NCI-H82 (cell line): ENCODE results near the gene LRP1B.
"Not testable (repeated sequence)": the region's sequence is repeated elsewhere in the genome, so short reads cannot be mapped to it uniquely, and the experiment has no call there.

ENCODE experiments used
- DNase-seq: peaks from one replicate; lab custom pipeline; 2025; lab: John Stamatoyannopoulos, UW

The LRP1B gene

DNA sequence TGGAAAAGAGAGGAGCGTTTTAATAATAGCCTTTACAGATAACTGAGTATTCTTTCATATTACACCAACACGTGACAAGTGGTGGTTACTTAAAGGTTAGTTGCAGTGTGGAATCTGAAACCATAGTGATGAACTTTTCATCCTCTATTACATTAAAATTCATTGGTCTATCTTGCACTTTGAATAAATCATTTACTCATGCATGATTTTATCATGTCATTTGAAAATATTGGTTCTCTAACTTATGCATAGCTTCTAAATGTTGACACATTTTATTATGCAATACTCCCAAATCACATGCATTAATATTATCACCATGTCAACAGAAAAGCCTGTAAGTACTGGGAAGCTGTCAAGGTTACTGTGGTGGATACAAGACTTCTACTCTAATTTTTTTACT, 1432.2 kb downstream of the LRP1B start:
- no peak for DNase-seq

DNA sequence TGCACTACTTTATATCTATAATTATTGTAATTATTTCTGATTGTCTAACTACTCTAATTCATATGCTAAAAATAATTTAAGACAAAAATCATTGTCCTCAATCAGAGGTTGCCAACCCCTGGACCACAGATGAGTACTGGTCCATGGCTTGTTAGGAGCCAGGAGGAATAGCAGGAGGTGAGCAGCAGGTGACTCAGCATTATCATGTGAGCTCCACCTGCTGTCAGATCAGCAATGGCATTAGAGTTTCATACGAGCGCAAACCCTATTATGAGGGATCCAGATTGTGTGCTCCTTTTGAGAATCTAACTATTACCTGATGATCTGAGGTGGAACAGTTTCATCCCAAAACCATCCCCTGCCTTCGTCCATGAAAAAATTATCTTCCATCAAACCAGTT, 1434.4 kb downstream of the LRP1B start:
- peak; percentile 6 for DNase-seq

DNA sequence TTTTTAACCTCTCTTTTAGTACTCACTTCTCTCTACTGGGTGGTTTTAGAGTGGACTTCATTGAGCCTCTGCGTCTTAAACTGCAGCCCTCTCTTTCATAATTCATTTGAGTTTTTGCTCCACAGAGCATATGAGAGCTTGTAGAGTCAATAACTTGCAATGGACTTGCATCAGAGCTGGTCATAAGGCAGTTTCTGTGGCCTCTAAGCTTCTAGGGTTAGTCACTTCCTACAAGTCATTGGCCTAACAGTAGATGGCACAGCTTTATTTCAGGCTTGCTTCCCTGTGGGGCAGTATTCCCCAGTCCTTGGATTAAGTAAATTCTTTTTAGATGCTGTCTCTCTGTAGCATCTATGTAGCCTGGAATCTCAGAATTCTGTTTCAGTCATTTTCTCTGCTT, 1435.7 kb downstream of the LRP1B start:
- DNase-seq, result peak; percentile 7

DNA sequence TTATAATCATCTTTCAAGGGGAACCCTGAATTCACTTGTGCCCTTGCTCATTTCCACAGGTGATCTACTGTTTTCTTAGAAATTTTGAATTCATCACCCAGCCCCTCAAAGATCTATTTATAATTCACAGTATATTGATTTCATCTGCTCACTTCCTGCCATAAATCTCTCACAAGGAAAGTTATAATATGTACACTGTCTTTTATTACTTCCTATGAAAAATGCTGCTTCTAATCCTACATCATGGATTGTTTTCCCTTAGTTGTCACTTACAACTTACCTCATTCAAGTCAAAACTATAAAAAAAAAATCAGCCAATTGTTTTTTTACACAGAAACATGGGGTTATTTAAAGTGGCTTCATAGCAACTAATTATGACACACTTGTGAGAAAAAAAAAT, 1443.0 kb downstream of the LRP1B start:
- DNase-seq, result no peak

DNA sequence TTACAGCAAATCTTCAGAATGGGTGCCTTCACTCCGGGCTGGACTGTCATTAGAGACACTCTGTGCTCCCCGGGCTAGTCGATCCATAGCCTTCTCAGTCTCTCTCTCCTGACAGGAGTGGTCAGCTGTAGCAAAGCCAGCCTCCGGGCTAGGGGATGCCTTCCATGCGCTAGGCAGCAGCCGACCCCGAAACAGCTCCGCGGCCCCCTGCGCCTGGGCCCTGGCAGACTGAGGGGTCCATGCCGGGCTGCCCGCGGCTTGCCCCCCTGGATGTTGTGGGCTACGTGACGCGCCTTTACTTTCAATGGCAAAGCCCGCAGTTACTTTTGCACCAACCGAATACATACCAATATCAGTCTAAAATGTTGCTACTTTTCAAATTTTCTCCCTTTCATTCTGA, 1447.2 kb downstream of the LRP1B start:
- no peak for DNase-seq

DNA sequence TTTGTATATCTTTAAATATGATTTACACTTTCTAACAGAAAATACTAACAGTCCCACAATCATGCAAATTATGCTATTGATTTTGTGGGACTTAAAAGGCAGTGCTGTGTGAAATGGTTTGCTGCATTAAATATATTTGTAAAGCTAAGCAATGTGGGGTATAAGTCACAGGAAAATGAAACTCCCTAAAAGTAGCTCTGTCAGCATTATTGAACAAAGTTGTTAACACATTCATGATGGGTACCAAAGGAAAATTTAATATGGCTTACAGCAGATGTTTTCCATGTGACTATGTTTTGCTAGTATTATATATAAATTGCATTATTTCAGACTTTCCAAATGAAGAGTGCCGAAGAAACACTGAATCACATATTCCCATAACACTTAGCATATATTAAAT, 1450.0 kb downstream of the LRP1B start:
- DNase-seq, result no peak

DNA sequence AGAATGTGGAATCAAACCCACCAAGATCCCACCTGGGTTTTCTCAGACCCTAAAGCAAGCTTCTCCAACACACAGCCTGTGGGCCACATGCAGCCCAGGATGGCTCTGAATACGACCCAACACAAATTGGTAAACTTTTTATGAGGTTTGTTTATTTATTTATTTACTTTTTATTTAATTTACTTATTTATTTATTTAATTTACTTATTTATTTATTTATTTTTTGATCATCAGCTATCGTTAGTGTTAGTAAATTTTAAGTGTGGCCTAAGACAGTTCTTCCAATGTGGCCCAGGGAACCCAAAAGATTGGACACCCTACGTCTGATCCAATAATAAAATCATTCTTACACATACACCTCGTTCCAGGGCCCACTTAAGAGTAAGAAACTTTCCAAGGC, 1451.1 kb downstream of the LRP1B start:
- no peak for DNase-seq

DNA sequence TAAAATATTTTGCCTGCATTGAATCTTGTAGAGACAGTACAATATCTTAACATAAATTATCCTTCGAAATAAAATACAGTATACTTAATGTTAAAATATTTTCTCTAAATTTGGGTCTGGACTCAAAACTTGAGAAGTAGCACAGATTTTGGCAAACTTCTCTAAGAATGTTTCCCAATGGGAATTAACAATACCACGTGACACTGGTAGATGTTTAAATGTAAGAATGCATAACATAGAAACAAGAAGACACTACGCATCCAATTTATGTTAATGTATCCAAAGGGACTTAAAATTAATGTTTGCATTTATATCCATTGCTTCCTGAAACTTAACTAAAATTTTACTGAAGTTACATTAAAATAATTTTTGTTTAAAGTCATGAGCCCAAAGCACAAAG, 1460.9 kb downstream of the LRP1B start:
- no peak for DNase-seq

DNA sequence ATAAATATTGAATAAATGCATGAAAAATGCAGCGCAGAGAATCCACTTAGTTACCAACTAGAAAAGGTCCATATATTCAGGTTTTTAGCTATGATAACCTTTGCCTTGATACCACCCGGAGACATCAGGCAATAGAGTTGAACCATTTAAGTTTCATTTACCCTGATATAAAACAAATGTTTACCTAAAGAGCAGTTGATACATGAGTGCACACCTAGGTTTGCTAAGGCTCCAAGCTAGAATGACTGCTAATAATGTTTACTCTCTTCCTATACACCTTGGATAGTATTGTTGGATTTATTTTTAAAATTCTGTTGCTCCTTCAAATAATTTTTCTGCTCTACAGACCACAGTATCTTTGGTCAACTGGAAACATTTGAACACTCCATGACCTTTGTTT, 1463.6 kb downstream of the LRP1B start:
- no peak for DNase-seq

DNA sequence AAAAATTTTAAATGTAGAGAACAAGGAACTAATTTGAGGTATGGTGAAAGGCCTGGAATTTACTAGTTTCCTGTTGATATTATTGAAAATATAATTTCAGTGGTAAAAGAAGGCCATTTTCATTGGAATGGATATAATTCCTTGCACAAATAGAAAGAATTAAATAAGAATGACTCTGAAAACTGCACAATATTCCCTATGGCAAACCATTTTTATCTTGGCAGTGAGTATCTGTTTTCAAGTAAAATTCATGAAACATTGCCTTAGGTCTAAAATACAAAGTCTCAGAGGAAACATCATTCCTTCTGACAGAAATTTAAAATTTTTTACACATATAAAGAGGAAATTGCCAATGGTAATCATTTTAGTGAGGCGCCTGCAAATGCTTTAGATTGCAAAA, 1468.3 kb downstream of the LRP1B start:
- no peak for DNase-seq

DNA sequence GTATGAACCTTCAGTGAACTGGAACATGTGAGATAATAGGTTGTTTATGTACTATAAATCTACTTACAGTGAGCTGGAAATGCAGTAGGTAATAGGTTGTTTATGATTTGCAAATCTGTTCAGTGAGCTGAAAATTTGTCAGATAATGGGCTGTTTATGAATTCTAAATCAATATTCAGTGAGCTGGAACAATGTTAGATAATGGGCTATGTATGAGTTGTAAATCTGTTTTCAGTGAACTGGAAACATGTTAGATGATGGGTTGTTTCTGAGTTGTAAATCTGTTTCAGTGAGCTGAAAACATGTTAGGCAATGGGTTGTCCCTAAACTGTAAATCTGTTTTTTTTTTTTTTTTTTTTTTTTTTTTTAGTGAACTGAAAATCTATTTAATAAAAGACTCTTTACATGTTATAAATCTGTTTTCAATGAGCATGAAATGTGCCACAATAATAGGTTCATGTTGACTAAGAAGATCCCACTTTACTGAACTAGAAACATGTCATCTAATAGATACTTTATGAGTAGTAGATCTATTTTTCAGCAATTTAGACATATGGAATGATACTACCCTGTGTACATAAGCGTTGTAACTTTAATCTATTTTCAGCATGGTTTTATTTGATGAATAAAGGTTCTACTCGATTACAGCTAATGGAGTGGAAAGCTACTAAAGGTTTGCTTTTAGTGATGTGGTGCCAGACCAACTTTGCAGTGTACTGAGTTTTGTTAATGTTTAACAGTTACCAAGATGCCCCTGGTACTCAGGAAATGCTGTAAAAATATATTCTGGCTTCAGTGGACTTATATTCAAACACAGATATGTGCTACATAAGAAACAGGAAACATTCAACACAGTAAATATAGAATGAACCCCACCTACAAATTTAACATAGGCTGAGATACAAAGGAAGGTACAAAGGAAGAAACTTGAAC, 1471.8 kb downstream of the LRP1B start:
- no peak for DNase-seq

DNA sequence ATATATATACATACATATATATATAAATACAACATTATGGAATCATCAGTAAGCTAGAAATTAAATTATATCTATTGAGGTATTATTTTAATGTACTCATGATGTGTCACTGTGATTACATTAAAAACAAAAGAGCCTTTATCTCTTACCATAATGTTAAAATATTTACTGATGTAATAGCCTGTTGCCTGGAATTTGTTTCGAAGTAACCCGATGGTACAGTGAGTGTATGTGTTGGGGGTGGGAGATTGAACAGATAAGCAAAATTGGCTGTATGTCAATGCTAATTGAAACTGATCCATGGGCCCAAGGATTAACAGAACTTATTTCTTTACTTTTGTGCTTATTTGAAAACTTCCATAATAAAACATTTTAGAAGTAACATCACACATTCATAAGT, 1473.2 kb downstream of the LRP1B start:
- peak; percentile 8 for DNase-seq

DNA sequence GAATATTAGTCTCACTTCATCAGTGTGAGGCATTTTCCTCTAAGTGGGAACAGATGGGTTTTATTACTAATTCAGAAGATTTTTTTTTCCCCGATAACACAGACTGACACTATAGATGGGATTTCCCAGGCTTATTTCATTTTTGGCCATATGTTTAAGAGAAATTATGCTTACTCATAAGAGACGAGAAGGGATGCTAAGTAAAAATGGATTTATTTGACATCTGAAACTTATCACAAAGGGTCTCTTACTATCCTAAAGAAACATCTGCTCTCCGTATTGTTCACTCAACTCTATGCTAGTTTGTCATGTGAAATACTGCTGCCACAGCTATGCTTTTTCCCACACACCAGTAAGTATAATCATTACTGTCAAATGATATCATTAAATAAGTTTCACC, 1476.3 kb downstream of the LRP1B start:
- peak; percentile 29 for DNase-seq

DNA sequence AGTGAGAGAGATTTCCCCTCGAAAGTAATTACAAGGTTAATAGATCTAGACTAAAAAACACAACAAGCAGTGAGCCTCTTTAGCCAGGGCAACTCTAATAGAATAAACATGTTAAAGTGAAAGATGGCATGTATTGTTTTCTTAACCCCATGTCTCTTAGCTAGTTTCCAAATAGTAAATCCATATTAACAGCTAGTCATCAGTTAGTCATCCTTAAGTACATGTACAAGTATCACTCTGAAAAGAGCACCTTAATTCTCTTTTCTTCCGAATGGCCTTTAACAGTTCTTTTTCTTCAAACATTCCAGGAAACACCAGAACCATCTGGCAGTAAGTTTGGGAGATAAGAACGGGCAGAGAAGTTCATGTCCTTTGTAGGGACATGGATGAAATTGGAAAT, 1480.0 kb downstream of the LRP1B start:
- no peak for DNase-seq

DNA sequence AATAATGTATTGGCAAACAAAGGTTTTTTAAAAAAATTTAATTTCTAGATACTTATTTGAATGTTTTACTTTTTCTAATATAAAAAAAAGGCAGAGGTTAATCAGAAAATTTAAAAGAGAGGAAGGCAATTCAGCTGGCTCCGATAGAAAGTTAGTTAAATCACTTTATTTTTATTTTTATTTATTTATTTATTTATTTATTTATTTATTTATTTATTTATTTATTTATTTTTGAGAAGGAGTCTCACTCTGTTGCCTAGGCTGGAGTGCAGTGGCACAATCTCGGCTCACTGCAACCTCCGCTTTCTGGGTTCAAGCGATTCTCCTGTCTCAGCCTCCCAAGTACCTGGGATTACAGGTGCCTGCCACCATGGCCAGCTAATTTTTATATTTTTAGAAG, 1480.7 kb downstream of the LRP1B start:
- not testable (repeated sequence) for DNase-seq

DNA sequence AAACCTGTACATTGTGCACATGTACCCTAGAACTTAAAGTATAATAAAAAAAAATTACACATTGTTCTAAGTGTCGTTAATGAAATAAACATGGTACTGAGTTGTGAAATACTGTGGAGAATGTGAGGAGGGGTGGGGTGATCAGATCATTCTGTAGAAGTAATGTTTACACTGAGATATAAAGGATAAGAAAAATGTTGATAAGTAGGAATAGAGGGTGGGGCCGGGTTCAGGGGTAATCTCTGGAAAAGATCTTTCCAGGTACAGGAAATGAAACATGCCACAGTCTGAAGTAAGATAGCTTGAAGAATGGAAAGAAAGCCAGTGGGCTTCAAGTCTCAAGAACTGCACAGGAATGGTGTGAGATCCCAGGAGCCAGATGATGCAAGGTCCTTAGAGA, 1482.4 kb downstream of the LRP1B start:
- no peak for DNase-seq

DNA sequence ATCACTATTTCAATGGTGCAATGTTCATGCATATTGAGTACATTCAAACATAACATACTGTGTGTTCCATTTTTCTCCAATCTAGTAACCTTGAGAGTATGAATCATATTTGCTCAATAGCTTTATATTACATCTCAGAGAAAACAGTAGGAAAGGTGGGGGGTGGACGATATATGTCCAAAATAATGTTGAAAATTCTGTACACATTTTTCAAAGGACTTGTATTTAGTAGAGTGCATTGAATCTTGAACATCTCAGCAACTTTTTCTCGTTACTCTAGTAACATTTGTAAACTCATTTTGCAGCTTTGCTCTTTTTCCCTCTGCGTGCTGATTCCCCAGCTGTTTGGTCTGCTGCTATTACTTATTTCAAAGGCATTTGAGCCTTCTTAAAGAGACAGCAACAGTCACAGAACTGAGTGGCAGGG, 1487.0 kb downstream of the LRP1B start:
- peak; percentile 8 for DNase-seq

DNA sequence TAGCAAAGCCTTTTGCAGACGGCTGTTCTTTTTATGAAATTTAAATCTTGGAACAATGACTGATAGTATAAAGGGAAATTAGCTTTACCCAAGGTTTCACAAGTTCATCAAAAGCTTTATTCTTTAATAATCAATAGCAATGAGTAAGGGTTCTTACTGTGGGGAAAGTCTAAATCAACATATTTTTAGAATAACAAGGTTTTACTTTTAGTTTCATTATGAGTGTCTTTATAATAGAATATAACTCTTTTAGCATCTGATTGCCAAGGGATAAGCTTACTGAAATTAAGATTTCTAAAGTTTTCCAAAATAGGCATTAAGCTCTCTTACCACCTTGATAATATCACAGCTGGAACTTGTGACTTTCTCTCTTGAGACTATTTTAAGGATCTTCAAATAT, 1489.7 kb downstream of the LRP1B start:
- DNase-seq, result no peak

DNA sequence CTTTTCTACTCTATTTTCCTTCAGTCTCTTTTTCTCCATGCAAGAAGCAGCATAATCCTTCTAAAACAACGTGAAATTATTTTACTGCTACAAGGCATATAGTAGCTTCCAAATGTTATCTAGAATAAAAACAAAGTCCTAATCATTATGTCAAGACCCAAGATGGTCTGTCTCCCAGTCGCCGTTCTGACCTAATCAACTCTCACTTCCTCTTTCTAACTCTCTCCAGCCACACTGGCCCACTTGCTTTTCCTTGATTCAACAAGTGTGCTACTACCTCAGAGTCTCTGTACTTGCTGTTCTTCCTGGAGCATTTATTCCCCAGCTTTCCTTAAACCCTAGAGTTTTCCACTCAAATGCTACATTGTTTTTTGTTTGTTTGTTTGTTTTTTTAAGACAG, 1491.2 kb downstream of the LRP1B start:
- no peak for DNase-seq

DNA sequence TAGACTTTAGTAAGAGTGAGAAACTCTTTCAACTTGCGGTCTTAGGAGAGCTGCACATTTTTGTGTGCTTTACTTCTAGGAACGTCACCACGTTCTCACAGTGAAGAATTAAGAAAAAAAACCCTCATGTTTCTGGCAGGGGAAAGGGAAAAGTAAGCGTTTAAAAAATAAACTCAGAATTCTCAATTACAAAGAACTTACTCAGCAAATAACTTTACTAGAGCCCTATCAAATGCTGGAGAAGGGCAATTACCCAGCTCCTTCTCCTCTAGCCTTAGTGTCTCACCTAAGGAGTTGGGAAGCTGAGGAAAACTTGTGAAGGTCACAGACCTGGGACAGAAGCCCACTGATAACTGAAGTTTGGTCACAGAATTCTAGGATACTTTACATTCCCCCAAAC, 1500.3 kb downstream of the LRP1B start:
- DNase-seq, result no peak

DNA sequence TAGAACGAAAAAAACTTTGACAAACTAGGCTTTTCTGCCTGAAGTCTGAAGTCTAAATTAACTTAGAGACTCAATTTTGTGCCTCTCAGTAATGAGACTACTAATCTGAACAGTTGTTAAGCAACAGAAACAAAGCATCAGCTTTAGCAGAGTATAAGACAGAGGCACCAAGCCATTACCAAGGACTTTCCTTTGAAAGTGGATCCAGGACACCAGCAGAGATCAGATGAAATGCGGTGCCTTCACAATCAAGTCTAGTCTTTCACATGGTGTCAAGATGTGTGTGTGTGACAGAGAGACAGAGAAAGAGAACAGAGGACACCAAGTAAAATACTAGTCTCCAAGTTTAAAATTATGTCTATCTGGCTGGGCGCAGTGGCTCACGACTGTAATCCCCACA, 1502.9 kb downstream of the LRP1B start:
- DNase-seq, result no peak

DNA sequence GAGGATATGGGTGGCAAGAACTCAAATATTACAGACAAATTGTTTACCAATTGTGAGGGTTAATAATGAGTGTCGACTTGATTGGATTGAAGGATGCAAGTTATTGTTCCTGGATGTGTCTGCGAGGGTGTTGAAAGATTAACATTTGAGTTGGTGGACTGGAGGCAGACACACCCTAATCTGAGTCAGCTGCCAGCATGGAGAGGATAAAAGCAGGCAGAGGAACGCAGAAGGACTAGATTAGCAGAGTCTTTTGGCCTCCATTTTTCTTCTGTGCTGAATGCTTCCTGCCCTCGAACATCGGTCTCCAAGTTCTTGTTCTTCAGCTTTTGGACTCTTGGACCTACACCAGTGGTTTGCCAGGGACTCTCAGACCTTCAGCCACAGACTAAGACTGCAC, 1503.7 kb downstream of the LRP1B start:
- peak; percentile 59 for DNase-seq

DNA sequence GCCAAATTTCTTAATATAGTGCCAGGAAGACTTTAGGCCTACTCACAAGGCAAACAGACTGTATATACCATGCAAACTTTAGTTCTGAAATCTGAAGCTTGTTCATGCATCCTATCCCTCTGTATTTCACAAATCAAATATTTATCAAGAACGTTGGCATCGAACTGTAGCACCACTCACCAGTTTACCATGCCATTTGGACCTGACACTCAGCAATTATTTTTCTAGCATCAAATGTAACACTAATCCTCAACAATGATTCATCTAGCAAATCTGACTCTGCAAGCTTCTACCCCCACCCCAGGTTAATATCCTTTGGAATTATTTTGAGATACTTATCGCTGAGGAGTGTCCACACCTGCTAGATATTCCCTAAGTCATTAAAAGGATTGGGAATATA, 1506.6 kb downstream of the LRP1B start:
- DNase-seq, result peak; percentile 83
